IMR-90 (cell line): ENCODE results near the gene NPTX1. TPM values are rescaled to one million over a fixed set of nuclear protein-coding genes. Genes with fewer than 3 reads are reported as not detected.
A peak's percentile ranks its signal among the peaks of the same experiment; 100 is the strongest.

Experiments used
- ATAC-seq: fragments of 200-7000 bp; cut with Tn5 transposase; 2 replicates; pipeline ENCODE4 v1.9.1; 2020; ENCODE audit warnings: low read depth, mild to moderate bottlenecking, moderate library complexity
- BruUV-seq: library from RNA; stranded (reverse); fragments of 400-500 nt; replicated peaks from 2 replicates; lab custom pipeline; 2021; lab: Mats Ljungman, UMichigan
- CTCF ChIA-PET: fragments of 300-600 bp; formaldehyde crosslinking; extraction: SDS; loops from one replicate; lab custom pipeline; 2021; ENCODE audit warnings: antibody characterized with exemption; lab: Yijun Ruan, JAX
- POLR2A ChIA-PET: fragments of 300-600 bp; sonication (Branson Sonifier 250); formaldehyde crosslinking; loops from one replicate; lab custom pipeline; 2022; ENCODE audit warnings: antibody characterized with exemption; ENCODE audit not compliant: unreplicated experiment; lab: Charles Lee
- DNase-seq: peaks from one replicate; pipeline ENCODE4 v3.0.0; 2013
- H2AFZ ChIP-seq: replicated peaks from 2 replicates; pipeline ENCODE3; 2013; ENCODE audit warnings: low read length, mild to moderate bottlenecking; ENCODE audit not compliant: poor library complexity
- H2AK5ac ChIP-seq: 2 replicates; pipeline ENCODE4 v1.6.1; 2013; ENCODE audit warnings: low read depth, low read length, inconsistent platforms
- H2AK9ac ChIP-seq: replicated peaks from 2 replicates; pipeline ENCODE3; 2013; ENCODE audit warnings: mild to moderate bottlenecking, low read depth, low read length, moderate library complexity; ENCODE audit not compliant: poor library complexity
- H2BK120ac ChIP-seq: 2 replicates; pipeline ENCODE4 v1.6.1; 2013; ENCODE audit warnings: low read depth, low read length, inconsistent platforms
- H2BK15ac ChIP-seq: 3 replicates; pipeline ENCODE4 v1.6.1; 2013; ENCODE audit warnings: low read depth, low read length, inconsistent platforms
- H2BK20ac ChIP-seq: 2 replicates; pipeline ENCODE4 v1.6.1; 2013; ENCODE audit warnings: low read depth, mild to moderate bottlenecking, inconsistent platforms, low read length, moderate library complexity
- H2BK5ac ChIP-seq: 2 replicates; pipeline ENCODE4 v1.6.1; 2013; ENCODE audit warnings: mild to moderate bottlenecking, low read depth, low read length, inconsistent platforms; ENCODE audit not compliant: poor library complexity, severe bottlenecking
- H3K14ac ChIP-seq: replicated peaks from 2 replicates; pipeline ENCODE4 v1.6.1; 2013; ENCODE audit warnings: low read depth, low read length, inconsistent platforms
- H3K18ac ChIP-seq: 2 replicates; pipeline ENCODE4 v1.6.1; 2013; ENCODE audit warnings: low read depth, low read length, control low read depth
- H3K23ac ChIP-seq: 2 replicates; pipeline ENCODE4 v1.6.1; 2013; ENCODE audit warnings: low read depth, low read length, inconsistent platforms
- H3K27ac ChIP-seq: 2 replicates; pipeline ENCODE4 v1.5.1; 2013; ENCODE audit warnings: mild to moderate bottlenecking, control low read depth, low read length; ENCODE audit not compliant: insufficient read depth
- H3K27me3 ChIP-seq: 2 replicates; pipeline ENCODE4 v1.6.1; 2013; ENCODE audit warnings: low read length; ENCODE audit not compliant: control insufficient read depth, insufficient read depth
- H3K36me3 ChIP-seq: 2 replicates; pipeline ENCODE4 v1.6.1; 2013; ENCODE audit warnings: low read length, mixed read lengths; ENCODE audit not compliant: control insufficient read depth, insufficient read depth
- H3K4ac ChIP-seq: 2 replicates; pipeline ENCODE4 v1.6.1; 2013; ENCODE audit warnings: low read depth, low read length, inconsistent platforms
- H3K4me1 ChIP-seq: 2 replicates; pipeline ENCODE4 v1.6.1; 2013; ENCODE audit warnings: low read length, mixed read lengths; ENCODE audit not compliant: control insufficient read depth, insufficient read depth
- H3K4me2 ChIP-seq: 2 replicates; pipeline ENCODE4 v1.6.1; 2013; ENCODE audit warnings: low read depth, mild to moderate bottlenecking, control low read depth, low read length, moderate library complexity
- H3K4me3 ChIP-seq: 2 replicates; pipeline ENCODE4 v1.5.1; 2013; ENCODE audit warnings: low read depth, mild to moderate bottlenecking, control low read depth, low read length, moderate library complexity; ENCODE audit not compliant: insufficient read depth
- H3K56ac ChIP-seq: 2 replicates; pipeline ENCODE4 v1.6.1; 2013; ENCODE audit warnings: low read length, inconsistent platforms; ENCODE audit not compliant: insufficient read depth; ENCODE audit errors: extremely low read depth
- H3K79me1 ChIP-seq, 2 experiments: 2 replicates each; pipeline ENCODE4 v1.6.1; 2013; ENCODE audit warnings: low read length in 2 of 2, inconsistent platforms in 1 of 2, low read depth in 1 of 2
- H3K9ac ChIP-seq: 2 replicates; pipeline ENCODE4 v1.6.1; 2013; ENCODE audit warnings: low read depth, low read length, control low read depth
- H3K9me1 ChIP-seq: 2 replicates; pipeline ENCODE4 v1.6.1; 2013; ENCODE audit warnings: low read length, inconsistent platforms; ENCODE audit not compliant: insufficient read depth
- H3K9me3 ChIP-seq: 2 replicates; pipeline ENCODE4 v1.6.1; 2013; ENCODE audit warnings: low read length; ENCODE audit not compliant: control insufficient read depth, insufficient read depth
- H4K20me1 ChIP-seq: 2 replicates; pipeline ENCODE4 v1.6.1; 2013; ENCODE audit warnings: low read length, inconsistent platforms; ENCODE audit not compliant: insufficient read depth
- H4K5ac ChIP-seq: 2 replicates; pipeline ENCODE4 v1.6.1; 2013; ENCODE audit warnings: mild to moderate bottlenecking, low read depth, low read length, control low read depth
- H4K8ac ChIP-seq, 2 experiments: 2 replicates each; pipeline ENCODE4 v1.6.1; 2013; ENCODE audit warnings: low read depth in 2 of 2, low read length in 2 of 2, control low read depth in 1 of 2, inconsistent platforms in 1 of 2
- H4K91ac ChIP-seq: 2 replicates; pipeline ENCODE4 v1.6.1; 2013; ENCODE audit warnings: low read depth, low read length, inconsistent platforms; ENCODE audit not compliant: insufficient read depth
- BHLHE40 ChIP-seq: fragments of 150-350 bp; IDR thresholded peaks from 2 replicates; pipeline ENCODE4 v1.6.1; 2016; ENCODE audit warnings: mild to moderate bottlenecking, low read depth, low read length
- CTCF ChIP-seq: conservative IDR thresholded peaks from 2 replicates; pipeline ENCODE4 v1.5.1; 2012; ENCODE audit warnings: mild to moderate bottlenecking, low read depth, low read length, improper control_type of control experiment
- FOS ChIP-seq: fragments of 150-350 bp; IDR thresholded peaks from 2 replicates; pipeline ENCODE4 v1.6.1; 2016; ENCODE audit warnings: low read depth, low read length
- MAZ ChIP-seq: IDR thresholded peaks from 2 replicates; pipeline ENCODE4 v1.6.1; 2012; ENCODE audit warnings: low read depth, mild to moderate bottlenecking, low read length, improper control_type of control experiment, moderate library complexity, borderline replicate concordance
- MXI1 ChIP-seq: IDR thresholded peaks from 2 replicates; pipeline ENCODE4 v1.6.1; 2012; ENCODE audit warnings: low read depth, mild to moderate bottlenecking, low read length, moderate library complexity, borderline replicate concordance
- POLR2A ChIP-seq: IDR thresholded peaks from 2 replicates; pipeline ENCODE4 v1.6.1; 2012; ENCODE audit warnings: mild to moderate bottlenecking, low read depth, low read length
- RAD21 ChIP-seq: IDR thresholded peaks from 2 replicates; pipeline ENCODE4 v1.6.1; 2012; ENCODE audit warnings: low read length, improper control_type of control experiment
- RFX5 ChIP-seq: IDR thresholded peaks from 2 replicates; pipeline ENCODE4 v1.8.0; 2012; ENCODE audit warnings: low read depth, mild to moderate bottlenecking, low read length, moderate library complexity
- USF2 ChIP-seq: fragments of 150-350 bp; IDR thresholded peaks from 2 replicates; pipeline ENCODE4 v1.6.1; 2017; ENCODE audit warnings: mild to moderate bottlenecking, antibody characterized with exemption, low read length, low read depth
- WGBS, 2 experiments: methylation state at CpG; one replicate each; pipeline versions ENCODE4 v1.1.5 to v1.1.7; 2013; ENCODE audit warnings: missing lambda C conversion rate in 2 of 2; ENCODE audit not compliant: insufficient read length in 1 of 2; ENCODE audit errors: extremely low coverage in 2 of 2; 5-methylcytosine and 5-hydroxymethylcytosine counted together
- dilution Hi-C: fragments of 300-500 bp; cut with HindIII; formaldehyde crosslinking; loops from one replicate; pipeline ENCODE4 v1.14.3; 2018; ENCODE audit warnings: low sequenced_read_pairs; ENCODE audit not compliant: unreplicated experiment
- in situ Hi-C: fragments of 300-500 bp; cut with MboI; formaldehyde crosslinking; loops from 3 replicates; pipeline ENCODE4 v1.14.3; 2019; ENCODE audit warnings: low sequenced_read_pairs, inconsistent platforms, mixed read lengths
- intact Hi-C: fragments of 100-400 bp; cut with micrococcal nuclease; formaldehyde crosslinking; loops from 2 replicates; pipeline ENCODE4 v1.10.0; 2022
- polyA plus RNA-seq, 3 experiments: library from polyadenylated mRNA; depleted of rRNA; stranded (reverse); fragments of >200 nt; gene quantifications; 2 replicates each; pipeline ENCODE4 v1.2.3, GENCODE V29; 2012; ENCODE audit warnings: low replicate concordance in 1 of 3
- total RNA-seq: library from RNA; depleted of rRNA; stranded (reverse); fragments of >200 nt; gene quantifications from 2 replicates; pipeline ENCODE4 v1.2.3, GENCODE V29; 2012

NPTX1 gene
- total and polyA plus RNA-seq, 2 of the 4 experiments (the other 2 are of a cell fraction), result 20.8 to 39.5 TPM

GRCh38 chr17:80441133-80441578 is 35.3 kb downstream of the NPTX1 start:
- H3K4me3 ChIP-seq, result no peak overlapping the region
- no peaks in the 10 kb centered on the region for H3K79me1 ChIP-seq
- BruUV-seq, result no TSS peak
- H3K9me3 ChIP-seq, result no peaks in the 10 kb centered on the region
- H2BK20ac ChIP-seq, result no peak overlapping the region
- H3K27me3 ChIP-seq, result peaks cover 11% of the 10 kb centered on the region; the same call in 1 of the 2 replicates
- no peak overlapping the region for H2BK5ac ChIP-seq
- peak; percentile 86 for ATAC-seq
- ChIA-PET POLR2A (no interaction called here), CTCF (no interaction called here)
- H3K36me3 ChIP-seq, result no peaks in the 10 kb centered on the region
- no peaks in the 10 kb centered on the region; the same call in 1 of the 2 replicates for H4K20me1 ChIP-seq
- no peaks in the 10 kb centered on the region for H3K4me1 ChIP-seq
- no peak overlapping the region for H2BK15ac ChIP-seq
- peak; percentile 36 for DNase-seq
- H3K4ac ChIP-seq, result no peak overlapping the region
- H3K23ac ChIP-seq, result no peak overlapping the region
- H2AK5ac ChIP-seq, result no peak overlapping the region
- dilution Hi-C loops, result no loop called here
- H4K8ac ChIP-seq, result no peak overlapping the region
- TF ChIP-seq MAZ (peak; percentile 71; the same call in 1 of the 2 replicates), MXI1 (peak; percentile 78; the same call in 1 of the 2 replicates), RAD21 (peak; percentile 30; the same call in 1 of the 2 replicates), BHLHE40 (peak; percentile 52; the same call in 1 of the 2 replicates), POLR2A (no peak), FOS (no peak), USF2 (no peak), CTCF (0 out of 2 replicates have a peak, but pooled peaks have one; percentile 2), RFX5 (no peak)
- no peak overlapping the region for H2AFZ ChIP-seq
- no peak overlapping the region for H4K91ac ChIP-seq
- H3K27ac ChIP-seq, result no peak overlapping the region
- H3K9ac ChIP-seq, result no peak overlapping the region
- peak overlapping the region; percentile 28 for H2AK9ac ChIP-seq
- WGBS, 2 experiments, result 17% methylated on average over 9 of the region's 14 CpGs; no CpG with 5 or more reads in 1 of the 2 experiments
- no peak overlapping the region for H2BK120ac ChIP-seq
- no peak overlapping the region for H3K56ac ChIP-seq
- intact Hi-C loops, result no loop called here
- H4K5ac ChIP-seq, result no peak overlapping the region
- in situ Hi-C loops, result no loop called here
- H3K9me1 ChIP-seq, result no peaks in the 10 kb centered on the region
- no peak overlapping the region for H3K14ac ChIP-seq
- H3K4me2 ChIP-seq, result no peak overlapping the region
- H3K18ac ChIP-seq, result no peak overlapping the region
